Measurements from ENCODE around the gene TMEM63A. TPM values are rescaled to one million over a fixed set of nuclear protein-coding genes. Genes with fewer than 3 reads are reported as not detected.

The TMEM63A gene
- total RNA-seq, 4 donors from 2014 or later: 104 to 256 (median 180) TPM

GRCh38 chr1:225866061-225866837 lies 15.9 kb downstream of the TMEM63A start:
- H3K27me3 ChIP-seq: no peaks in the 10 kb centered on the region
- no peaks in the 10 kb centered on the region for H3K9me3 ChIP-seq
- H3K4me1 ChIP-seq: peaks cover 0 to 28% (median 10%) of the 10 kb centered on the region in 4 donors
- intact Hi-C loops (cut with DNase I; ENCODE audit: low total_unique reads) (no loop called here), in situ Hi-C loops (cut with MboI; ENCODE audit: low pct_ligation_motif_present in 1 of 4, low pct_unique_long_range_greater_than_20kb in 1 of 4, low sequenced_read_pairs in 3 of 4) (no loop called here)
- peak overlapping the region in 2 of 4 donors; percentile 9 to 25 for H3K27ac ChIP-seq
- TF ChIP-seq CTCF (IDR thresholded peaks at IDR 0.05) (no peak), EP300 (IDR thresholded peaks at IDR 0.05; ENCODE audit: low read depth) (no peak), POLR2AphosphoS5 (IDR thresholded peaks at IDR 0.05) (no peak), POLR2A (IDR thresholded peaks at IDR 0.05) (no peak)
- H3K36me3 ChIP-seq: peaks cover 0 to 46% (median 23%) of the 10 kb centered on the region in 4 donors
- H3K4me3 ChIP-seq: no peak overlapping the region
- DNase-seq: no peak
- 82 to 84% methylated on average over 4 to 8 of the region's 8 CpGs for WGBS, 2 donors (ENCODE audit: low coverage in 1 of 2)

GRCh38 chr1:225865514-225865913 lies 16.7 kb downstream of the TMEM63A start:
- no peak overlapping the region for H3K4me3 ChIP-seq
- 77% methylated on average over 13 of the region's 13 CpGs; no CpG with 5 or more reads in 1 of the 2 donors for WGBS, 2 donors (ENCODE audit: low coverage in 1 of 2)
- in situ Hi-C loops (cut with MboI; ENCODE audit: low pct_ligation_motif_present in 1 of 4, low pct_unique_long_range_greater_than_20kb in 1 of 4, low sequenced_read_pairs in 3 of 4): no loop called here
- TF ChIP-seq POLR2AphosphoS5 (IDR thresholded peaks at IDR 0.05) (no peak), EP300 (IDR thresholded peaks at IDR 0.05; ENCODE audit: low read depth) (no peak), POLR2A (IDR thresholded peaks at IDR 0.05) (no peak), CTCF (IDR thresholded peaks at IDR 0.05) (no peak)
- H3K4me1 ChIP-seq: peaks cover 0 to 28% (median 10%) of the 10 kb centered on the region in 4 donors
- H3K9me3 ChIP-seq: no peaks in the 10 kb centered on the region
- intact Hi-C loops (cut with DNase I; ENCODE audit: low total_unique reads): no loop called here
- no peak for DNase-seq
- no peaks in the 10 kb centered on the region for H3K27me3 ChIP-seq
- H3K27ac ChIP-seq: peak overlapping the region in 3 of 4 donors; percentile 9 to 68 (median 25)
- H3K36me3 ChIP-seq: peaks cover 0 to 46% (median 23%) of the 10 kb centered on the region in 4 donors

GRCh38 chr1:225863167-225863566 lies 19.0 kb downstream of the TMEM63A start:
- intact Hi-C loops (cut with DNase I; ENCODE audit: low total_unique reads): no loop called here
- H3K36me3 ChIP-seq: peaks cover 0 to 55% (median 17%) of the 10 kb centered on the region in 4 donors
- in situ Hi-C loops (cut with MboI; ENCODE audit: low pct_ligation_motif_present in 1 of 4, low pct_unique_long_range_greater_than_20kb in 1 of 4, low sequenced_read_pairs in 3 of 4): no loop called here
- H3K4me3 ChIP-seq: no peak overlapping the region
- DNase-seq: no peak
- no peaks in the 10 kb centered on the region for H3K27me3 ChIP-seq
- 83% methylated on average over 5 of the region's 5 CpGs; no CpG with 5 or more reads in 1 of the 2 donors for WGBS, 2 donors (ENCODE audit: low coverage in 1 of 2)
- H3K9me3 ChIP-seq: no peaks in the 10 kb centered on the region
- TF ChIP-seq EP300 (IDR thresholded peaks at IDR 0.05; ENCODE audit: low read depth): no peak
- TF ChIP-seq POLR2A (IDR thresholded peaks at IDR 0.05): no peak
- no peak for TF ChIP-seq CTCF (IDR thresholded peaks at IDR 0.05)
- peak in 2 of 3 donors; percentile 20 to 39 for TF ChIP-seq POLR2AphosphoS5 (IDR thresholded peaks at IDR 0.05)
- peak overlapping the region; percentile 36 to 78 (median 54) for H3K27ac ChIP-seq
- H3K4me1 ChIP-seq: peaks cover 0 to 28% (median 10%) of the 10 kb centered on the region in 4 donors

GRCh38 chr1:225862581-225862950 lies 19.6 kb downstream of the TMEM63A start:
- intact Hi-C loops (cut with DNase I; ENCODE audit: low total_unique reads): no loop called here
- Histone ChIP-seq H3K36me3 (peaks cover 0 to 53% (median 14%) of the 10 kb centered on the region in 4 donors), H3K4me1 (peaks cover 0 to 28% (median 10%) of the 10 kb centered on the region in 4 donors), H3K9me3 (no peaks in the 10 kb centered on the region), H3K27ac (peak overlapping the region in 2 of 4 donors; percentile 68 to 78), H3K27me3 (no peaks in the 10 kb centered on the region), H3K4me3 (no peak overlapping the region)
- WGBS, 2 donors (ENCODE audit: low coverage in 1 of 2): 89 to 91% methylated on average over 6 to 13 of the region's 13 CpGs
- TF ChIP-seq CTCF (IDR thresholded peaks at IDR 0.05) (no peak), POLR2AphosphoS5 (IDR thresholded peaks at IDR 0.05) (no peak), EP300 (IDR thresholded peaks at IDR 0.05; ENCODE audit: low read depth) (no peak), POLR2A (IDR thresholded peaks at IDR 0.05) (no peak)
- in situ Hi-C loops (cut with MboI; ENCODE audit: low pct_ligation_motif_present in 1 of 4, low pct_unique_long_range_greater_than_20kb in 1 of 4, low sequenced_read_pairs in 3 of 4): no loop called here
- DNase-seq: no peak

Data from transverse colon (tissue), 4 donors.